ENCODE results near the gene CYLC1.

CYLC1 gene

GRCh38 chrX:83888585-83888984 is 27.6 kb downstream of the CYLC1 start:
- DNase-seq: no peak
- Mint-ChIP-seq H3K4me3 (no peak overlapping the region), H3K27me3 (ENCODE audit: low read depth, poor library complexity) (no peaks in the 10 kb centered on the region), H3K9me3 (peaks cover 21% of the 10 kb centered on the region), H3K4me1 (peaks cover 8% of the 10 kb centered on the region), H3K27ac (no peak overlapping the region), H3K36me3 (ENCODE audit: low read depth) (no peaks in the 10 kb centered on the region)
- TF ChIP-seq CTCF (IDR thresholded peaks at IDR 0.05): no peak

- Mint-ChIP-seq H3K4me3 (no peak overlapping the region), H3K4me1 (no peaks in the 10 kb centered on the region), H3K27me3 (ENCODE audit: low read depth, poor library complexity) (no peaks in the 10 kb centered on the region)
Observed at GRCh38 chrX:83892433-83892832, 31.5 kb downstream of the CYLC1 start.

GRCh38 chrX:83906921-83907320 is 46.0 kb downstream of the CYLC1 start:
- H3K4me1 Mint-ChIP-seq: no peaks in the 10 kb centered on the region
- no peaks in the 10 kb centered on the region for H3K36me3 Mint-ChIP-seq (ENCODE audit: low read depth)
- peaks cover 6% of the 10 kb centered on the region for H3K9me3 Mint-ChIP-seq
- no peak for DNase-seq
- no peak for TF ChIP-seq CTCF (IDR thresholded peaks at IDR 0.05)
- no peak overlapping the region for H3K4me3 Mint-ChIP-seq
- no peak overlapping the region for H3K27ac Mint-ChIP-seq
- H3K27me3 Mint-ChIP-seq (ENCODE audit: low read depth, poor library complexity): no peaks in the 10 kb centered on the region

More at GRCh38 chrX:83892433-83892832, 31.5 kb downstream of the CYLC1 start:
- Mint-ChIP-seq H3K9me3 (peaks cover 27% of the 10 kb centered on the region), H3K27ac (no peak overlapping the region), H3K36me3 (ENCODE audit: low read depth) (no peaks in the 10 kb centered on the region)
- DNase-seq: no peak
- no peak for TF ChIP-seq CTCF (IDR thresholded peaks at IDR 0.05)

- peak; percentile 21 for DNase-seq
- no peaks in the 10 kb centered on the region for H3K27me3 Mint-ChIP-seq (ENCODE audit: low read depth, poor library complexity)
- H3K27ac Mint-ChIP-seq: no peak overlapping the region
- H3K36me3 Mint-ChIP-seq (ENCODE audit: low read depth): no peaks in the 10 kb centered on the region
- peak; percentile 50 for TF ChIP-seq CTCF (IDR thresholded peaks at IDR 0.05)
- no peak overlapping the region for H3K4me3 Mint-ChIP-seq
- peaks cover 29% of the 10 kb centered on the region for H3K9me3 Mint-ChIP-seq
- H3K4me1 Mint-ChIP-seq: no peaks in the 10 kb centered on the region
Observed at GRCh38 chrX:83916525-83916924, 55.6 kb downstream of the CYLC1 start.

GRCh38 chrX:83934220-83934619 is 73.3 kb downstream of the CYLC1 start:
- peaks cover 9% of the 10 kb centered on the region for H3K9me3 Mint-ChIP-seq
- H3K27me3 Mint-ChIP-seq (ENCODE audit: low read depth, poor library complexity): no peaks in the 10 kb centered on the region
- DNase-seq: no peak
- H3K4me3 Mint-ChIP-seq: no peak overlapping the region
- no peak for TF ChIP-seq CTCF (IDR thresholded peaks at IDR 0.05)
- H3K27ac Mint-ChIP-seq: no peak overlapping the region
- H3K36me3 Mint-ChIP-seq (ENCODE audit: low read depth): no peaks in the 10 kb centered on the region
- H3K4me1 Mint-ChIP-seq: no peaks in the 10 kb centered on the region

Measured in nephron progenitor cell (in vitro differentiated cells).